ENCODE measurements around the gene SNX9. TPM values are rescaled to one million over a fixed set of nuclear protein-coding genes. Genes with fewer than 3 reads are reported as not detected.

The SNX9 gene
- total RNA-seq, 1 experiment from 2014 or later, result 31.3 TPM

DNA sequence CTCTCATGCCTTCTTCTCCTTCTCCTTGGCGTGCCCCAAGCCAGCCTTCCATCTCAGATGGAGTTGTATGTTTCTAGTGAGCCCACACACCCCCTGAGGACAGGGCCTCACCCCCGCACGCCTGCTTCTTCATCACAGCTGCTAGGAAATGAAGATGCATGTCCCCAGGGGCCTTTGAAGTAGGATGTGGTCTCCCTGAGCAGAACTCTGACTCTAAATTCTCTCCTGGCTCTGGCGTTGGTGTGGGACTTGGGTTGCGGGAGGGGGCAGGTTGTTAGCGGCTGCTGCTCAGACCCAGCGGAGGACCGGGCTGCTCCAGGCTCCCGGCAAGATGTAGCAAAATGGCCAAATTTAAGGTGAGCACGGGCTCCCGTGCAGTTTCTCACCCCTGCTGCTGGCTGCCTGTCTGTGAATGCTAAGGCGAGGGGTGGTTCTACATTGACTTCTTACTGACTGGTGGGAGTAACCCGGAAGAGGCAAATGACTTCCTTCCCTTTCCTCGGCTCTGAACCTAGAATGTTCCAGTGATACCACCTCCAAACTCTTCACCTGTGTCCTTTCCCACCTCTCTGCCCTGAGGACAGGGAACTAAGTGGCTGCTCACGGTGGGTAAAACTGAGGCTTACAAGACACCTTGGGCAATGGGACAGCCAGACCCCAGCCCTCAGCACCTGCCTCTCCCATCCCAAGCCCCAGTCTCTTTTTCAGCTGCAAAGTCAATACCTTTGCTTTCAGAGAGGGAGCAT is 167.4 kb downstream of the SNX9 start:
- no peak for DNase-seq
- H3K4ac ChIP-seq (ENCODE audit: low read depth, low read length), result no peak overlapping the region; the same call in 1 of the 2 replicates
- no peak overlapping the region for H2BK15ac ChIP-seq (ENCODE audit: low read depth, low read length)
- no peaks in the 10 kb centered on the region for H3K23me2 ChIP-seq (ENCODE audit: insufficient read length, low read depth, low read length, poor library complexity, severe bottlenecking)
- no peak overlapping the region for H3K9ac ChIP-seq (ENCODE audit: extremely low read depth, insufficient read length, low read length)
- no peak overlapping the region for H4K91ac ChIP-seq (ENCODE audit: insufficient read length, low read depth, low read length)
- Mint-ChIP-seq H3K9me3 (no peaks in the 10 kb centered on the region), H3K36me3 (ENCODE audit: insufficient read depth in 1 of 3, low read depth in 3 of 3) (peaks cover 4 to 8% (median 6%) of the 10 kb centered on the region in 3 experiments; a peak in 5 of 7 replicates), H3K4me1 (peaks cover 38 to 48% of the 10 kb centered on the region in 2 experiments), H3K4me3 (no peak overlapping the region), H3K27ac (peak overlapping the region; percentile 53 to 83 (median 62); a peak in 4 of 7 replicates), H3K27me3 (ENCODE audit: low read depth) (no peaks in the 10 kb centered on the region)
- no peak overlapping the region for H3K4me2 ChIP-seq (ENCODE audit: insufficient read depth, insufficient read length, low read length)
- no peak overlapping the region for H2BK12ac ChIP-seq (ENCODE audit: insufficient read length, low read depth, low read length)
- H3K79me1 ChIP-seq (ENCODE audit: insufficient read depth, low read depth, low read length, poor library complexity, severe bottlenecking), result no peaks in the 10 kb centered on the region
- H2AFZ ChIP-seq (ENCODE audit: low read length), result no peak overlapping the region
- H3K9me3 ChIP-seq (ENCODE audit: control insufficient read depth, low read depth, low read length), result no peaks in the 10 kb centered on the region
- no peak overlapping the region for H3K23ac ChIP-seq (ENCODE audit: insufficient read length, low read depth, low read length)
- peak overlapping the region; percentile 50; the same call in 1 of the 2 replicates for H3K14ac ChIP-seq (ENCODE audit: insufficient read depth, low read length)
- no CpG with 5 or more reads among the region's 15 CpGs for WGBS (ENCODE audit: extremely low coverage, insufficient read length, low lambda C conversion rate)
- no peak overlapping the region for H3T11ph ChIP-seq (ENCODE audit: low read length)
- H2BK20ac ChIP-seq (ENCODE audit: low read depth, low read length, poor library complexity, severe bottlenecking), result no peak overlapping the region
- H3K18ac ChIP-seq (ENCODE audit: insufficient read length, low read depth, low read length), result no peak overlapping the region
- no peak overlapping the region for H2BK120ac ChIP-seq (ENCODE audit: low read depth, low read length, poor library complexity, severe bottlenecking)
- no peak overlapping the region for H3K56ac ChIP-seq (ENCODE audit: insufficient read length, low read depth, low read length)
- TF ChIP-seq, protein P1, sequence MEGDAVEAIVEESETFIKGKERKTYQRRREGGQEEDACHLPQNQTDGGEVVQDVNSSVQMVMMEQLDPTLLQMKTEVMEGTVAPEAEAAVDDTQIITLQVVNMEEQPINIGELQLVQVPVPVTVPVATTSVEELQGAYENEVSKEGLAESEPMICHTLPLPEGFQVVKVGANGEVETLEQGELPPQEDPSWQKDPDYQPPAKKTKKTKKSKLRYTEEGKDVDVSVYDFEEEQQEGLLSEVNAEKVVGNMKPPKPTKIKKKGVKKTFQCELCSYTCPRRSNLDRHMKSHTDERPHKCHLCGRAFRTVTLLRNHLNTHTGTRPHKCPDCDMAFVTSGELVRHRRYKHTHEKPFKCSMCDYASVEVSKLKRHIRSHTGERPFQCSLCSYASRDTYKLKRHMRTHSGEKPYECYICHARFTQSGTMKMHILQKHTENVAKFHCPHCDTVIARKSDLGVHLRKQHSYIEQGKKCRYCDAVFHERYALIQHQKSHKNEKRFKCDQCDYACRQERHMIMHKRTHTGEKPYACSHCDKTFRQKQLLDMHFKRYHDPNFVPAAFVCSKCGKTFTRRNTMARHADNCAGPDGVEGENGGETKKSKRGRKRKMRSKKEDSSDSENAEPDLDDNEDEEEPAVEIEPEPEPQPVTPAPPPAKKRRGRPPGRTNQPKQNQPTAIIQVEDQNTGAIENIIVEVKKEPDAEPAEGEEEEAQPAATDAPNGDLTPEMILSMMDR (conservative IDR thresholded peaks at IDR 0.05), result no peak
- no peaks in the 10 kb centered on the region for H3K27me3 ChIP-seq (ENCODE audit: insufficient read depth, low read length)
- peaks cover 12% of the 10 kb centered on the region for H3K79me2 ChIP-seq (ENCODE audit: insufficient read depth, low read length)
- H2AK5ac ChIP-seq (ENCODE audit: insufficient read length, low read length), result no peak overlapping the region
- H2BK5ac ChIP-seq (ENCODE audit: insufficient read length, low read length), result no peak overlapping the region
- H3K4me1 ChIP-seq (ENCODE audit: insufficient read depth, low read length), result peaks cover under 1% of the 10 kb centered on the region; the same call in 1 of the 2 replicates
- no peaks in the 10 kb centered on the region for H4K20me1 ChIP-seq (ENCODE audit: control insufficient read depth, insufficient read depth, insufficient read length)
- no peak overlapping the region for H4K5ac ChIP-seq (ENCODE audit: insufficient read length, low read depth, low read length)
- H4K8ac ChIP-seq (replicated peaks; ENCODE audit: insufficient read length, low read depth, low read length), result no peak overlapping the region
- H3K27ac ChIP-seq (ENCODE audit: insufficient read length, low read depth, low read length), result no peak overlapping the region

All from H9 (cell line).